ENCODE results near the gene ADAMTS17.

ADAMTS17 gene

GRCh38 chr15:100059521-100059920 is 282.3 kb downstream of the ADAMTS17 start:
- Histone ChIP-seq H3K4me1 (peaks cover 7% of the 10 kb centered on the region), H3K4me3 (no peak overlapping the region), H3K9me3 (no peaks in the 10 kb centered on the region), H3K4me2 (peak overlapping the region; percentile 40), H3K27ac (no peak overlapping the region), H3K36me3 (no peaks in the 10 kb centered on the region), H3K9ac (no peak overlapping the region), H3K27me3 (no peaks in the 10 kb centered on the region), H4K20me1 (no peaks in the 10 kb centered on the region)
- TF ChIP-seq Cebpa-rat (IDR thresholded peaks at IDR 0.05) = no peak

GRCh38 chr15:100059094-100059493 is 282.7 kb downstream of the ADAMTS17 start:
- H4K20me1 ChIP-seq = no peaks in the 10 kb centered on the region
- H3K27ac ChIP-seq = no peak overlapping the region
- H3K36me3 ChIP-seq = no peaks in the 10 kb centered on the region
- no peaks in the 10 kb centered on the region for H3K9me3 ChIP-seq
- H3K4me2 ChIP-seq = peak overlapping the region; percentile 40
- no peak overlapping the region for H3K9ac ChIP-seq
- TF ChIP-seq Cebpa-rat (IDR thresholded peaks at IDR 0.05) = no peak
- no peaks in the 10 kb centered on the region for H3K27me3 ChIP-seq
- peaks cover 7% of the 10 kb centered on the region for H3K4me1 ChIP-seq
- no peak overlapping the region for H3K4me3 ChIP-seq

- no peaks in the 10 kb centered on the region for H3K36me3 ChIP-seq
- H3K9me3 ChIP-seq = no peaks in the 10 kb centered on the region
- no peak for TF ChIP-seq Cebpa-rat (IDR thresholded peaks at IDR 0.05)
Observed at GRCh38 chr15:100058458-100058857, 283.3 kb downstream of the ADAMTS17 start.

GRCh38 chr15:100057281-100057680 is 284.5 kb downstream of the ADAMTS17 start:
- TF ChIP-seq Cebpa-rat (IDR thresholded peaks at IDR 0.05) = no peak
- Histone ChIP-seq H3K4me3 (no peak overlapping the region), H3K27ac (no peak overlapping the region), H3K36me3 (no peaks in the 10 kb centered on the region), H3K4me1 (peaks cover 7% of the 10 kb centered on the region), H3K9ac (no peak overlapping the region), H3K9me3 (no peaks in the 10 kb centered on the region), H4K20me1 (no peaks in the 10 kb centered on the region), H3K4me2 (no peak overlapping the region), H3K27me3 (no peaks in the 10 kb centered on the region)

More at GRCh38 chr15:100058458-100058857, 283.3 kb downstream of the ADAMTS17 start:
- Histone ChIP-seq H3K9ac (no peak overlapping the region), H3K27ac (no peak overlapping the region), H3K4me3 (no peak overlapping the region), H3K4me2 (no peak overlapping the region), H3K27me3 (no peaks in the 10 kb centered on the region), H4K20me1 (no peaks in the 10 kb centered on the region), H3K4me1 (peaks cover 7% of the 10 kb centered on the region)

GRCh38 chr15:100056411-100057072 is 285.2 kb downstream of the ADAMTS17 start:
- H3K36me3 ChIP-seq = no peaks in the 10 kb centered on the region
- peaks cover 7% of the 10 kb centered on the region for H3K4me1 ChIP-seq
- H3K9ac ChIP-seq = no peak overlapping the region
- H3K27me3 ChIP-seq = no peaks in the 10 kb centered on the region
- H3K27ac ChIP-seq = no peak overlapping the region
- H3K9me3 ChIP-seq = no peaks in the 10 kb centered on the region
- H3K4me3 ChIP-seq = no peak overlapping the region
- H3K4me2 ChIP-seq = no peak overlapping the region
- TF ChIP-seq Cebpa-rat (IDR thresholded peaks at IDR 0.05) = no peak
- no peaks in the 10 kb centered on the region for H4K20me1 ChIP-seq

- Histone ChIP-seq H3K4me3 (no peak overlapping the region), H3K27ac (no peak overlapping the region), H3K36me3 (no peaks in the 10 kb centered on the region), H3K4me1 (peaks cover 7% of the 10 kb centered on the region), H4K20me1 (no peaks in the 10 kb centered on the region), H3K4me2 (no peak overlapping the region), H3K9me3 (no peaks in the 10 kb centered on the region), H3K27me3 (no peaks in the 10 kb centered on the region), H3K9ac (no peak overlapping the region)
- no peak for TF ChIP-seq Cebpa-rat (IDR thresholded peaks at IDR 0.05)
Observed at GRCh38 chr15:100055821-100056220, 286.0 kb downstream of the ADAMTS17 start.

- Histone ChIP-seq H3K9me3 (no peaks in the 10 kb centered on the region), H3K36me3 (no peaks in the 10 kb centered on the region)
Observed at GRCh38 chr15:100054539-100054938, 287.2 kb downstream of the ADAMTS17 start.

GRCh38 chr15:100053474-100054121 is 288.2 kb downstream of the ADAMTS17 start:
- H3K27me3 ChIP-seq = no peaks in the 10 kb centered on the region
- no peak overlapping the region for H3K27ac ChIP-seq
- H3K36me3 ChIP-seq = no peaks in the 10 kb centered on the region
- TF ChIP-seq Cebpa-rat (IDR thresholded peaks at IDR 0.05) = no peak
- H3K4me1 ChIP-seq = no peaks in the 10 kb centered on the region
- H3K9me3 ChIP-seq = no peaks in the 10 kb centered on the region
- no peak overlapping the region for H3K4me3 ChIP-seq
- no peaks in the 10 kb centered on the region for H4K20me1 ChIP-seq
- H3K9ac ChIP-seq = no peak overlapping the region
- H3K4me2 ChIP-seq = no peak overlapping the region

More at GRCh38 chr15:100054539-100054938, 287.2 kb downstream of the ADAMTS17 start:
- no peak overlapping the region for H3K27ac ChIP-seq
- H3K27me3 ChIP-seq = no peaks in the 10 kb centered on the region
- TF ChIP-seq Cebpa-rat (IDR thresholded peaks at IDR 0.05) = no peak
- H3K4me1 ChIP-seq = peaks cover 6% of the 10 kb centered on the region
- H3K9ac ChIP-seq = no peak overlapping the region
- no peaks in the 10 kb centered on the region for H4K20me1 ChIP-seq
- no peak overlapping the region for H3K4me3 ChIP-seq
- H3K4me2 ChIP-seq = no peak overlapping the region

- Histone ChIP-seq H3K9me3 (peaks cover under 1% of the 10 kb centered on the region; the same call in 1 of the 2 replicates), H3K4me2 (no peak overlapping the region), H3K27ac (no peak overlapping the region), H3K36me3 (no peaks in the 10 kb centered on the region), H3K4me1 (no peaks in the 10 kb centered on the region), H4K20me1 (no peaks in the 10 kb centered on the region), H3K4me3 (no peak overlapping the region), H3K27me3 (no peaks in the 10 kb centered on the region), H3K9ac (no peak overlapping the region)
- TF ChIP-seq Cebpa-rat (IDR thresholded peaks at IDR 0.05) = no peak
Observed at GRCh38 chr15:100052716-100053473, 288.9 kb downstream of the ADAMTS17 start.

All from BLaER1 (cell line).